Heart left ventricle (tissue), 13 donors: ENCODE results near the gene KRT1.

Source experiments
- CTCF ChIP-seq, 12 donors: fragments of 200-600 bp; sonication (generic) in 4 of 12; IDR thresholded peaks; one replicate each; pipeline versions ENCODE4 v1.5.0 to v1.8.0; 2018 to 2022; ENCODE audit warnings: antibody characterized with exemption in 12 of 12, mild to moderate bottlenecking in 5 of 12
- POLR2A ChIP-seq, 2 donors: fragments of 450-650 bp; IDR thresholded peaks; one replicate each; pipeline ENCODE4 v1.6.1; 2017; ENCODE audit warnings: antibody characterized with exemption in 2 of 2, mild to moderate bottlenecking in 2 of 2, moderate library complexity in 2 of 2
- donor health status: ischemic (EF 13 %, LVEDD 7.1; RV severe dilation, severe dysfunction).
- donor health status: DM: no; HTN: yes; CAD: no.
- donor health status: DM: no; HTN: no; CAD: no.
- donor health status: ischemic (EF 25% LVEDD 6.9; RV normal size, moderate dysfunction).
- donor health status: ischemic (EF 25% LVEDD 5.7; RV mildly dilated, moderate dysfunction).
- donor health status: ischemic (EF 35%, LVEDD 5.7; RV mildly dilated, moderate dysfunction).
- donor health status: nonischemic (EF 11% LVEDD 7.7; RV severe dilation, severe dysfunction).
- donor health status: DM: yes; HTN: yes; CAD: no.
- donor health status: PGD.
- donor health status: ischemic (EF 29% LVEDD 5.4; RV normal size, mild dysfunction).
- donor health status: nonischemic (EF 23%, LVEDD 6.1; RV moderate dilation, normal function).

GRCh38 chr12:52722680-52723079 lies 42.5 kb upstream of the KRT1 start:
- no peak for TF ChIP-seq CTCF (IDR thresholded peaks at IDR 0.05)
- TF ChIP-seq POLR2A (IDR thresholded peaks at IDR 0.05): no peak
